Stimulated activated CD4-positive, alpha-beta T cell treated with anti-CD3 and anti-CD28 coated beads, Interleukin-12 subunit alpha, Interleukin-12 subunit beta, amount 100 ng/mL, for 4 hours (primary cell): ENCODE data around the gene ZNF862.
A peak's percentile ranks its signal among the peaks of the same experiment; 100 is the strongest.
"Not testable (repeated sequence)": the region's sequence is repeated elsewhere in the genome, so short reads cannot be mapped to it uniquely, and the experiment has no call there.

Source experiments
- DNase-seq: peaks from one replicate; pipeline ENCODE4 v3.0.0-alpha.2; 2020

Gene ZNF862

DNA sequence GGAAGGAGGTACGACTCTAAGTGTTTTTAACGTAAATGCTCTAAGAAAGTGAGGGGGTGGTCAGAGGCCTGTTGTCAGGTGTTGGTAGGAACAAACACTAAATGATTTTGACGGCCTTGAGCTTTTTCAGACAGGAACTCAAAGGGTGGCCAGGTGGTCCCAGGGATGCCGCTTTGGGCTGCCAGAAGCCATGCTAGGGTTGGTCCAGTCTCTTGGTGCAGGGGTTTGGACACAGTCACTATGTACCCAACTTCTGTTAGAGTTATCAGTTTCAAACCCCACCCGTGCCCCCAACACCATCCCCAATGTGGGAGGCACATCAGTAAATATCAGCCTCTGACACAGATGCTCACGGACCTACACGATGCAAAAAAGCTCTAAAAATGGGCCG lies 44.9 kb downstream of the ZNF862 start:
- DNase-seq, result no peak

DNA sequence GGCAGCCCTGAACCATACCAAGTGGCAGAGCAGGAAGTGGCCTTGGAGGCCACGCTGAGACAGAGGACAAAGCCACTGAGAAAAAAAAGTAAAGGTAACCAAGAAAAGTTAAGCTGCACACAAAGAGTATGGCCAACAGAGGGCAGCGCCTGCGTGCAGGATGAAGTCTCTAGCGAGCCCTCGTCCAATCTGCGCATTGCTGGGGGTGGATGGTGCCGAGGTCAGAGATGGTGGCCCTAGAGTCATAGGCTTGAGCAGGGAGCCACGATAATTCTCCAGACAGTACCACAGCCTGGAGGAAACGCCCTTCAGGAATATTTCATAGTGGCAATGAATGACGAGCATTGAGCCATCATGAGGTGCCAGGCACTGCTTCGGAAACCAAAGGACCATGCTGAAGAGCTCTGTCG lies 45.3 kb downstream of the ZNF862 start:
- DNase-seq, result peak; percentile 39

DNA sequence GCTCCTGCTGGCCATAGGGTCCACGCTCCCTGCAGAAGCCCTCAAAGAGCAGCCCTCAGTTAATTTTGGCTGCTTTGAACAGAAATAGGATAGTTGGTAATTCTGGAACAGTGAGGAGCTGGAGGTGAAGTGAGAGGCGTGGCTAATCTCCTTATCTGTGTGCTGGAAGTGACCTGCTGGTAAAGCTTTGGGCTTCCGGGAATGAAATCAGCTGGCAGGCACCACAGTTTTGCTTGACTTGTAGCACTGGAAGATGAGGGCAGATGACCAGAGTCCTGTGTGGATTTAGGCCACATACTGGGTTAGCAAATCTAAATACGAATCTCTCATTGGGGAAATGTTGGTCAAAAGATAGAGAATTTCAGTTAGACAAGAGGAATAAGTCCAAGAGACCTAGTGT lies 45.8 kb downstream of the ZNF862 start:
- no peak for DNase-seq

DNA sequence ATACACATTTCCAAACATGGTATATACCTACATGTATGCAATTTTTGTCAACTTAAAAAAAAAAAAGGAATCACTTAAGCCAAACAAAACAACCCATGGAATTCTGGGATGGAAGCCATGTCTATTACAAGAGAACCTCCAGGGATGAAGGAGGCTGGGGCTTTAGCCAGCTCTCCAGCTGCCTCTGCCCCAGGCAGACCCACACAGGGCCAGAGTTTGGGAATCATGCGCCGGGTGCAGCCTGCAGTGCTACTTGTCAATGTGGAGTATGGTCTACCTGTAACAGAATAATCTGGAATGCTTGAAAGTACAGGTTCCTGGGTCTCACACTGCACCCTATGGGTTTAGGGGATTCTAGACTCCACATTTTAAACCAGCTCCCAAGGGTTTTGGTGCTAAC lies 46.4 kb downstream of the ZNF862 start:
- no peak for DNase-seq

DNA sequence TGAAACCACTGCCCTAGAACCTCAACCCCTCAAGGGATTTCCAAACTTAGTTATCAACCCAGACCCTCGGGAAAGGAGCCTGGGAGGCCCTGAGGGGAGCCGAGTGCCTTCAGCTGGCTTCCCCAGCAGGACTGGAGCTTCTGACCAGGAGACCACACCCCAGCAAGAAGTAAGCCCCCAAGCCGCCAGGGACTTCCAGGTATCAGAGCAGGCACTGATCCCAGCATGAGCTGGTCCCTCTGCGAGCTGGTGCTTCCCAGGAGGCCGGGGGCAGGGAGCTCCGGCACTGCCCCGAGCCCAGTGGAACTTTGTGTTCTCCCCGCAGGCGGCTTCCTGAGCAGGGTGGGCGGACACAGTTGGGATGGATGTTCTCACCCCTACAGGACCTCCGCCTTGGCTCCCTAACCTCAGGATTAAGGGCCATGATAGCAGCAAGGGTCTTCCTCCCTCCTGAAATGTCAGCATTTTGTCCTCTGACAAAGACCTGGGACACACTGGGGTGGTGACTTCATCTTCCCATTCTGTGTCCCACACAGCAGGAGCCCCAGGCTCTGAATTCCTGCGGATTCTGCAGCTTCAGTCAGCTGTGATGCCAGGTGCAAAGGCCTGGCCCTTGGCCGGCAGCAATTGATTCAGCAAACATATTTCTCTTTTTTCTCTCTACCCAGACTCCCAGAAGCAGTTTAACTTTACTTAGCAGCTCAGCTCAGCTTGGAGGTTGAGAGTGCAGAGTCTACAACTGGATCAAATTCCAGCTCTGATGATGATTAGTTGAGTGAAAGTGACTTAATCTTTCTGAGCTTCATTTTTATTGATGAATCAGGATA lies 47.2 kb downstream of the ZNF862 start:
- DNase-seq, result no peak

DNA sequence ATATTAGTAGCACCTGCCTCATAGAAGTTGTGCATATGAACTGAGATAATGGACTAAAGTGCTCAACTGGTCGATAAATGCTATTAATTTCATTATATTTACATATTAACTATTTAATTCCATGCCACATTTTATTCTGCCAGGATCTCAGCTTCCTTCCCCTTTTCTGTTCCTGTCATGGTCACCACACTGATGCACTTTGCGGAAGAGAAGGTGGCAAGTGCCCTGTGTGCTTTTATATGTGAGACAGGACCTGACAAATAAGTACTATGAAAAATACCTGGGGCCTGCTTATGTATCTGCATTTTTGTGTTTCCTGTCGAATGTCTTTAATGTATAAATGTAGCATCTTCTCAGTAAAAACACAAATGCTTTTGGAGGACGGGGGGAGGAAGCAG lies 47.8 kb downstream of the ZNF862 start:
- no peak for DNase-seq

DNA sequence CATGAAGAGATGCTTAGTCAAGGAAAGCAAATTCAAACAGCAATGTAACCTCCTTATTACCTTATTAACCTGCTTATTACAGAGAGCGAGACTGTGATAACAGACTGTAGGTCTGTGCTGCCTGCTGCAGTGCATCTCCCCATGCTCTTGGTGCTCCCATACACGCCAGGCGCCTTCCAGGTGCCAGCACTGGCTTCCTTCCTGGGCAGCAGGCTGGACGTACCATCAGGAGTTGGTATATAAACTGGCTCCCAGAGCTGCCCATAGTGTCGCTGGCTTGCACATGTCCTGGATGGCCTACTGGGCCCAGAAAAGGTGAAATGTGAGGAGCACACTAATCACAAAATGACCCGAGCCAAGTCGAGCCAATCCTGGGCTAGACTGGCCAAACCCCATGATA lies 49.1 kb downstream of the ZNF862 start:
- no peak for DNase-seq

DNA sequence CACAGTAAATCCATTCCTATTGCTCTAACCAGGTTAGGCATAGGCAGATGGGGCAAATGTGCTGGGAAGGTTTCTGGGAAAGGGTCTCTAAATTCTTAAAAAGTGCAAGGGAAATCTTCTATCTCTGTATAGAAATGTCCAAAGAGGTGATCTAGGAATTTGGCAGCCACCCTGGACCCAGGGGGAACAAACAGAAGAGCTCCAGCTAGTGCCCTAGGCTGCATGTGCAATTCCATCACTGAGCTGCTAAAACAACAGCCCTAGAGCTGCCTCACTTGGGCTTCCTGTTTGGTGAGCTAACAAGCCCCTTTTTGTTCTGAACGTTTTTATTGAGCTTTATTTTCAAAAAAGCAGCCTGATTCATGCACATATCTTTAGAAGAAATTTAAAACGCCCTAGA lies 52.5 kb downstream of the ZNF862 start:
- not testable (repeated sequence) for DNase-seq

DNA sequence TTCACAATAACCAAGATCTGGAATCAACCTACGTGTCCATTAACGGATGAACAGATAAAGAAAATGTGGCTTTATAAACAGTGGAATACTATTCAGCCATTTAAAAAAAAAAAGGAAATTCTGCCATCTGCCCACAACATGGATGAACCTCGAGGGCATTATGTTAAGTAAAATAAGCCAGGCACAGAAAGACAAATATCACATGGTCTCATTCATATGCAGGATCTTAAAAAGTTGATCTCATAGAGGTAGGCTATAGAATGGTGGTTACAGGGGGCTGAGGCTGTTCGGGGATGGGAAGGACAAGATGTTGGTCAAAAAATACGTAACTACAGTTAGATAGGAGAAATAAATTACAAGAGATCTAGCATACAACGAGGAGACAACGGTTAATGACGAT lies 56.8 kb downstream of the ZNF862 start:
- DNase-seq, result not testable (repeated sequence)

DNA sequence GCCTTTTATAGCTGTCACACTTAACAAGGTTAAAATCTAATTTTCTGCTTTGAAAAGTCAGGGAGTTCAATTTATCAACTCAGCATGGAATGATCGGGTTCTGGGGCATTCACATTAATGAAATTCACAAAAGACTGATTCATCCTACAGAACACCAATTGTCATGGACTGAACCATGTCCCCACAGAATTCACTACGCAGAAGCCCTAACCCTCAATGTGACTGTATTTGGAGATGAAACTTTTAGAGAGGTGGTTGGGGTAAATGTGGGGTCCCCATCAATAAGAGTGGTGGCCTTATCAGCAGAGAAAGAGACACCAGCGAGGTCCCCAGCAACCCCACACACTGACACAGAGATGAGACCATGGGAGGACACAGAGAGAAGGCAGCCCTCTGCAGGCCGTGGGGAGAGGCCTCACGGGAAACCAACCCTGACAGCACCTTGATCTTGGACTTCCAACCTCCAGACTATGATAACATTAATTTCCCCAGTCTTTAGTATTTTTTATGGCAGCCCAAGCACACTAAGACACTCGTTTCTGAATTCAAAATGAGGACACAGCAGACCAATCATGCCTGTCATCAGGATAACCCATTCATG lies 69.7 kb downstream of the ZNF862 start:
- DNase-seq, result not testable (repeated sequence)

DNA sequence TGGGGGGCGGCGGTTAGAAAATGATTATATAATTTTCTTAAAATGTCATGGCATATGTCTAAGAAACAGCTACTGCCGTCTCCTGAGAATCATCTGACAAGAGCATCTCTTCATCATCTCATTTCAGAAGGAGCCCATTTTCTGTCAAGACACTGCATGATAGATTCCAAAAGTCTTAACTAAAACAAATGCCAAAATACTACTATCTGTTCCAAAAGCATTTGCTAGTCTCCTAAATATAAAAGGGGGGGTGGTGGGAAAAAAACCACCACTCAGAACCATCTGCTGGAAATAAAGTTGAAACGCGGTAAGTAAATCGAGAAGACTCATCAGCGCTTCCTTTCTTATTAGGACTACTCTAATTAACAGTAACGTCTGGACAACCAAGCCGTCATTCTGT lies 72.0 kb downstream of the ZNF862 start:
- not testable (repeated sequence) for DNase-seq

DNA sequence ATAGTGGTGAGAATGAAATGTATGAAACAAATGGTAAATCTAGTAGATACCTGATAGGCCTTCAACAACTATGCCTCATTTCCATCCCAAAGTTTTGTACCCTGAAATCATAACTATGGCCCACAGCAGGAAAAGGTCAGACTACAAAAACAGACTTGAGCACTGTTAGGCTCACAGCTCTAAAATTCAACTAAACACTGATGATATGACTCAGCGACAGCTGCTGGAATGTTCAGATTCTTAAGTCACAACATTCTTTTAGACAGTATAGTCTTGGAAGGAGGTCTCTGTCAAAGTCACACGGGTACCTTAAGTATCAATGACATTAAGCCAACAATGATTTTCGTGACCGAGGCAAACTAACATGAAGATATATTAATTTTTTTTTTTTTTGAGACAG lies 74.0 kb downstream of the ZNF862 start:
- not testable (repeated sequence) for DNase-seq
